HEK293 (cell line): ENCODE measurements around the gene GC.

Experiments
- CTCF ChIA-PET: fragments of 350-600 bp; formaldehyde crosslinking; extraction: SDS; loops from one replicate; lab custom pipeline; 2021; ENCODE audit warnings: antibody characterized with exemption; lab: Yijun Ruan, JAX
- POLR2A ChIA-PET: fragments of 300-600 bp; formaldehyde crosslinking; extraction: SDS; loops from one replicate; lab custom pipeline; 2020; ENCODE audit warnings: antibody characterized with exemption, inconsistent platforms; lab: Yijun Ruan, JAX
- H3K27ac ChIP-seq: fragments of 200-500 bp; sonication (Bioruptor generic); 2 replicates; pipeline ENCODE4 v1.5.1; 2014; ENCODE audit warnings: low read depth, low read length, control low read depth, inconsistent platforms; ENCODE audit errors: extremely low read depth
- H3K36me3 ChIP-seq, 2 experiments: fragments of 200-500 bp in 1 of 2; sonication (Bioruptor generic) in 1 of 2; 1 replicate in 1 of 2; 2 replicates in 1 of 2; pipeline ENCODE4 v1.5.1; 2014 to 2017; ENCODE audit warnings: inconsistent platforms in 2 of 2, low read length in 2 of 2; ENCODE audit not compliant: control insufficient read depth in 2 of 2, insufficient read depth in 1 of 2
- H3K4me1 ChIP-seq: fragments of 200-500 bp; sonication (Bioruptor generic); 2 replicates; pipeline ENCODE4 v1.5.1; 2014; ENCODE audit warnings: mild to moderate bottlenecking, low read length, inconsistent platforms; ENCODE audit not compliant: control insufficient read depth, insufficient read depth
- H3K4me3 ChIP-seq: 2 replicates; pipeline ENCODE4 v1.5.1; 2011; ENCODE audit warnings: low read depth, mild to moderate bottlenecking, control low read depth, low read length, moderate library complexity
- H3K9me3 ChIP-seq: fragments of 200-500 bp; sonication (Bioruptor generic); 2 replicates; pipeline ENCODE4 v1.5.1; 2014; ENCODE audit warnings: low read depth, low read length, inconsistent platforms; ENCODE audit not compliant: control insufficient read depth, insufficient read depth
- BCL11A ChIP-seq: fragments of 450-650 bp; formaldehyde crosslinking; IDR thresholded peaks from 2 replicates; pipeline ENCODE4 v1.5.1; 2016; ENCODE audit warnings: low read depth, missing biosample characterization, missing genetic modification characterization
- HOXD13 ChIP-seq: sonication (generic); formaldehyde crosslinking; IDR thresholded peaks from 2 replicates; pipeline ENCODE4 v1.8.0; 2022; ENCODE audit warnings: missing genetic modification reagents, borderline replicate concordance
- KLF7 ChIP-seq: fragments of 450-650 bp; formaldehyde crosslinking; IDR thresholded peaks from 2 replicates; pipeline ENCODE4 v1.5.1; 2016; ENCODE audit warnings: missing biosample characterization, missing genetic modification characterization, borderline replicate concordance
- TSHZ1 ChIP-seq: fragments of 450-650 bp; formaldehyde crosslinking; IDR thresholded peaks from 2 replicates; pipeline ENCODE4 v1.5.1; 2016; ENCODE audit warnings: missing biosample characterization, missing genetic modification characterization, borderline replicate concordance
- WT1 ChIP-seq: fragments of 450-650 bp; formaldehyde crosslinking; IDR thresholded peaks from 2 replicates; pipeline ENCODE4 v1.5.1; 2016; ENCODE audit warnings: missing biosample characterization, missing genetic modification characterization
- ZBTB1 ChIP-seq: fragments of 450-650 bp; formaldehyde crosslinking; IDR thresholded peaks from 2 replicates; pipeline ENCODE4 v1.5.1; 2016; ENCODE audit warnings: missing biosample characterization, missing genetic modification characterization
- ZFP69B ChIP-seq: fragments of 450-650 bp; formaldehyde crosslinking; IDR thresholded peaks from 2 replicates; pipeline ENCODE4 v1.5.1; 2016; ENCODE audit warnings: missing biosample characterization, missing genetic modification characterization
- ZNF132 ChIP-seq: fragments of 450-650 bp; formaldehyde crosslinking; IDR thresholded peaks from 2 replicates; pipeline ENCODE4 v1.5.1; 2017; ENCODE audit warnings: missing biosample characterization, missing genetic modification characterization, borderline replicate concordance
- ZNF580 ChIP-seq: fragments of 450-650 bp; formaldehyde crosslinking; IDR thresholded peaks from 2 replicates; pipeline ENCODE4 v1.5.1; 2016; ENCODE audit warnings: missing biosample characterization, missing genetic modification characterization
- ZNF701 ChIP-seq: fragments of 450-650 bp; formaldehyde crosslinking; IDR thresholded peaks from 2 replicates; pipeline ENCODE4 v1.5.1; 2016; ENCODE audit warnings: missing biosample characterization, missing genetic modification characterization
- ZNF792 ChIP-seq: fragments of 450-650 bp; formaldehyde crosslinking; IDR thresholded peaks from 2 replicates; pipeline ENCODE4 v1.5.1; 2016; ENCODE audit warnings: missing biosample characterization, missing genetic modification characterization
- TF ChIP-seq, protein P1 (sequence below): fragments of 450-650 bp; formaldehyde crosslinking; conservative IDR thresholded peaks from 2 replicates; pipeline ENCODE4 v1.5.1; 2016; ENCODE audit warnings: low read depth, missing biosample characterization, missing genetic modification characterization

GC gene

DNA sequence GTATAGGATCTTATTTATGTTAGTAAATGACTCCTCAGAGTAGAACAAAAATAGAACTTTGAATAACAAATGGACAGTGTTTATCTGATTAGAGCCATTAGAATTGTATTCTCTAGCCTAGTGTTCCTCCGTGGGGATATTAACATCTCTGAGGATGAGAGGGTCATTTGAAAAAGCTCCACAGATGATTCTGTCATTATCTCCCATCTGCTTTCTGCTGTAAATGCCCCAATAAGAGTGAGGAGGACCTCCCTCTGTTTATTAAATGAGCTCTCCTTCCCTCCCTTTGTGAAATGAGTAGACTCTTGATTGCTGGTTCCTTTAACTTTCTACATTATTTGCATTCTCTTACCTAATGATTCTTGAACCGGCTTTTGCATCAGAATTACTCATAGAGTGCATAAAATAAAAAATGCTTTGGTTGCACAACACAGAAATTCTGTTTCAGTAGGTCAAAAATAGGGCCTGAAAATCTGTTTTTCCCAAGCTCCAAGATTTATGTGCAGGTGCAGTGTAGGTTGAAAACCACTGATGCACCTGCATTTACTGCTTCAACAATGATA, 18.0 kb downstream of the GC start:
- Histone ChIP-seq H3K36me3 (no peaks in the 10 kb centered on the region), H3K4me3 (no peak overlapping the region), H3K4me1 (no peaks in the 10 kb centered on the region), H3K27ac (no peak overlapping the region), H3K9me3 (no peaks in the 10 kb centered on the region)
- POLR2A ChIA-PET: no interaction called here
- CTCF ChIA-PET: no interaction called here
- TF ChIP-seq ZNF132 (tag by site-specific recombination): no peak
- no peak for TF ChIP-seq KLF7 (tag by site-specific recombination)
- no peak for TF ChIP-seq ZNF792
- TF ChIP-seq HOXD13 (CRISPR knock-in tag): no peak

DNA sequence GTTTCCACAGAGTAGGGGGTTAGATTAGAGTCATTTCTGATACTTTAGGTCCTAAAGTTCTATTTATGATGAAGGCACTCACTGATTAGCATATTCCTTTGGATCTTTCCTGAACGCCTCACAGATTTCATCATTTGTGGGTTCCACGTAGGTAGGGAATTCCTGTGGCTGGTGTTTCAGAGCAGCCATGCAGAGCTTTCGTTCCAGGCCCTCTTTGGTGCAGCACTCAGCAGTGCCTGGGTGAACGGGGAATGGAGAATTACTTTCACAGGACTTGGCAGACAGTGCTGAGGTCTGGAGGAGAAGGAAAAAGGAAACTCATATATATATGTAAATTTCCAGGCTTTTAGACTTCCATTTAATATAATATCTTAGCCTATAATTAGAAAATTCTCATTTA, 18.5 kb downstream of the GC start:
- Histone ChIP-seq H3K36me3 (no peaks in the 10 kb centered on the region), H3K27ac (no peak overlapping the region), H3K9me3 (no peaks in the 10 kb centered on the region), H3K4me1 (no peaks in the 10 kb centered on the region), H3K4me3 (no peak overlapping the region)
- POLR2A ChIA-PET: no interaction called here
- no peak for TF ChIP-seq ZNF580 (tag by site-specific recombination)
- TF ChIP-seq WT1: no peak
- TF ChIP-seq ZBTB1 (tag by site-specific recombination): no peak
- no peak for TF ChIP-seq BCL11A (tag by site-specific recombination)
- no peak for TF ChIP-seq TSHZ1 (tag by site-specific recombination)
- CTCF ChIA-PET: interaction anchor here (0.7 kb wide), 1 partner anchor 1215 kb away, joined by 3 read pairs; no protein-coding TSS in a partner anchor

DNA sequence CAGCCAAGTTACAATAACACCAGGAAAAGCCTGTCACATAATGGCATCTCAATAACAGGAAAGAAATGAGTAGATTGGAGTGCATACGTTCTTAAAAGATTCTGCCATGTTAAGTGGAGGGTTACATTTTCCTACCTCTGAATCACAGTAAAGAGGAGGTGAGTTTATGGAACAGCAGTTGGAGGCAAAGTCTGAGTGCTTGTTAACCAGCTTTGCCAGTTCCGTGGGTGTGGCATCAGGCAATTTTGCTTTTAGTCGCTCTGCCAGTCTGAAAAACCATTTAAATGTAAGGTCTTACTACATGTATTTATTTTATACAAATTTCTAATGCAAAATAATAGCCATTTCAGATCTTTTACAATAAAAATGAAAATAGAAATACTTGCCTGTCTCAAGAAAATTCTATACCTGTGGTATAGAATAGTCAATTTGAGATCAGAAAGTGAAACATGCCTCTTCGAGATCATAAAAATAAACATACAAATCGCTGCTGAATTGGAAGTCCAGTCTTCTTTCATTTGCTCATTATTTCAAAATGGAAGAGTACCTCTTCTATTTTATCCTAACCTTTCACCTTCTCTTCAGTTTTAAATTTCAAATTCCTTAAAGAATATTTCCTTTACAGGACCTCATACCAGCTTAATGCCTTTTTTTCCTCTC, 31.4 kb downstream of the GC start:
- H3K4me3 ChIP-seq: no peak overlapping the region
- H3K9me3 ChIP-seq: no peaks in the 10 kb centered on the region
- ChIA-PET POLR2A (no interaction called here), CTCF (no interaction called here)
- H3K36me3 ChIP-seq: no peaks in the 10 kb centered on the region
- H3K27ac ChIP-seq: no peak overlapping the region
- TF ChIP-seq, protein P1, sequence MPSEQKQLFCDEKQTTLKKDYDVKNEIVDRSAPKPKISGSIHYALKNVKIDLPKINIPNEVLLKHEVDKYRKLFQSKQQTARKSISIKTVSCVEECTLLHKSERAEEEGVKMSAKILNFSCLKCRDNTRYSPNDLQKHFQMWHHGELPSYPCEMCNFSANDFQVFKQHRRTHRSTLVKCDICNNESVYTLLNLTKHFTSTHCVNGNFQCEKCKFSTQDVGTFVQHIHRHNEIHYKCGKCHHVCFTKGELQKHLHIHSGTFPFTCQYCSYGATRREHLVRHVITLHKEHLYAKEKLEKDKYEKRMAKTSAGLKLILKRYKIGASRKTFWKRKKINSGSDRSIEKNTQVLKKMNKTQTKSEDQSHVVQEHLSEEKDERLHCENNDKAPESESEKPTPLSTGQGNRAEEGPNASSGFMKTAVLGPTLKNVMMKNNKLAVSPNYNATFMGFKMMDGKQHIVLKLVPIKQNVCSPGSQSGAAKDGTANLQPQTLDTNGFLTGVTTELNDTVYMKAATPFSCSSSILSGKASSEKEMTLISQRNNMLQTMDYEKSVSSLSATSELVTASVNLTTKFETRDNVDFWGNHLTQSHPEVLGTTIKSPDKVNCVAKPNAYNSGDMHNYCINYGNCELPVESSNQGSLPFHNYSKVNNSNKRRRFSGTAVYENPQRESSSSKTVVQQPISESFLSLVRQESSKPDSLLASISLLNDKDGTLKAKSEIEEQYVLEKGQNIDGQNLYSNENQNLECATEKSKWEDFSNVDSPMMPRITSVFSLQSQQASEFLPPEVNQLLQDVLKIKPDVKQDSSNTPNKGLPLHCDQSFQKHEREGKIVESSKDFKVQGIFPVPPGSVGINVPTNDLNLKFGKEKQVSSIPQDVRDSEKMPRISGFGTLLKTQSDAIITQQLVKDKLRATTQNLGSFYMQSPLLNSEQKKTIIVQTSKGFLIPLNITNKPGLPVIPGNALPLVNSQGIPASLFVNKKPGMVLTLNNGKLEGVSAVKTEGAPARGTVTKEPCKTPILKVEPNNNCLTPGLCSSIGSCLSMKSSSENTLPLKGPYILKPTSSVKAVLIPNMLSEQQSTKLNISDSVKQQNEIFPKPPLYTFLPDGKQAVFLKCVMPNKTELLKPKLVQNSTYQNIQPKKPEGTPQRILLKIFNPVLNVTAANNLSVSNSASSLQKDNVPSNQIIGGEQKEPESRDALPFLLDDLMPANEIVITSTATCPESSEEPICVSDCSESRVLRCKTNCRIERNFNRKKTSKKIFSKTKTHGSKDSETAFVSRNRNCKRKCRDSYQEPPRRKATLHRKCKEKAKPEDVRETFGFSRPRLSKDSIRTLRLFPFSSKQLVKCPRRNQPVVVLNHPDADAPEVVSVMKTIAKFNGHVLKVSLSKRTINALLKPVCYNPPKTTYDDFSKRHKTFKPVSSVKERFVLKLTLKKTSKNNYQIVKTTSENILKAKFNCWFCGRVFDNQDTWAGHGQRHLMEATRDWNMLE (tag by site-specific recombination): no peak
- TF ChIP-seq ZFP69B: no peak
- TF ChIP-seq ZNF701 (tag by site-specific recombination): no peak
- TF ChIP-seq, all 188 proteins: peak for 0
- no peaks in the 10 kb centered on the region for H3K4me1 ChIP-seq
